GM12873 (cell line): ENCODE data around the gene BPIFB4.

ENCODE experiments used
- CTCF ChIP-seq: IDR thresholded peaks from 2 replicates; pipeline ENCODE4 v1.5.1; 2012; ENCODE audit warnings: low read depth, mild to moderate bottlenecking, moderate library complexity, low read length, control low read depth; ENCODE audit not compliant: insufficient read depth; ENCODE audit errors: missing control alignments

Gene BPIFB4

DNA sequence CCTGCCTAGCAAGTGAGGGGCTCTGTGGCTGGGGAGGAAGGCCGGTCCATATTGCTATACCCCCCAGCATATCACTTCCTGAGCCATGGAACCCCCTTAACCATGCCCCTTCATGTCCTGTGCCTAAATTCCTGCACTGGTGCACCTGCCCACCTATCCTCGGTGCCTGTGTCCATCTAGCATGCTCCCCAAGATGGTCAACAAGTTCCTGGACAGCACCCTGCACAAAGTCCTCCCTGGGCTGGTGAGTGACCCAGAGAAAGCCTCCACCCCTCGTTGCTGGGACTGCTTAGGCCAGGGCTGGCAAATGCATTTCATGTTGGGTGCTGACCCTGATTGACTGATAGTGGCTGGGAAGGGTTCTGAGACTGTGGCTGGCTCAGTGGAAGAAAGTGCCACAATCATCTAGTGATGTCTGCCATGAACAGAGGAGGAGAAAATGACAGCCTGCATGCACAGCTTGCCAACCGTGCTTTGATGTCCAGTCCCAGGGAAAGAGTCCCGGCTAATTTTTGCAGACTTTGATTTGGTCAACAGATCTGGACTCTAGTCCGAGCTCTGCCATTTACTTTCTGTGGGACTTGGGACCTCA lies 44.4 kb upstream of the BPIFB4 start:
- TF ChIP-seq CTCF, result no peak

DNA sequence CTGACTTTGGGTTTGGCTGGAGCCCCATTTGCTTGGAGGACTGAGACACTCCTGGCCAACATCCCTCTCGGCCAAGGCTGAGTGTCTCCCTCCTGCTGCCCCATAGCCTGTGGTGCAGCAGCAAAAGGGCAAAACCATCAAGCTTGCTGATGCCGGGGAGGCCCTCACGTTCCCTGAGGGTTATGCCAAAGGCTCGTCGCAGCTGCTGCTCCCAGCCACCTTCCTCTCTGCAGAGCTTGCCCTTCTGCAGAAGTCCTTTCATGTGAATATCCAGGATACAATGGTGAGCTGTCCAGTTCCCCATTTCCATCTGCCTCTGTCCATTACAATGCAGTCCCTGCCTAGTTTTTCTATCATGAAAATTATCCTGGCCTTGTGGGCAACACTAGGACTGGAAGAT lies 42.0 kb upstream of the BPIFB4 start:
- TF ChIP-seq CTCF, result no peak

DNA sequence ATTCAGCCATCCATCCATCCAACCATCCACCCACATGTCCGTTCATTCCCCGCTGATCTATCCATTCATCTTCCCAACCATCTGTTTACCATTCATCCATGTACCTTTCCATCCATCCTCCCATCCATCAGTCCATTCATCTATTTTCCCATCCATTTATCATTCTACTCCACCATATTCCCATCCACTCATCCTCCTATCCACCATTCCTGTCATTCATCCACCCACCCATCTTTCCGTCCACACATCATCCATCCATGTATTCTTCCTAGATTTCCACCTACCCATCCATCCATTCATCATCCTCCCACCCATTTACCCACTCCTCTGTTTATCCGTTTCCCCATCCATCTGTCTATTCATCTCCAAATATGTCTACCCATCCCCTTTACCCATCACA lies 41.2 kb upstream of the BPIFB4 start:
- no peak for TF ChIP-seq CTCF

DNA sequence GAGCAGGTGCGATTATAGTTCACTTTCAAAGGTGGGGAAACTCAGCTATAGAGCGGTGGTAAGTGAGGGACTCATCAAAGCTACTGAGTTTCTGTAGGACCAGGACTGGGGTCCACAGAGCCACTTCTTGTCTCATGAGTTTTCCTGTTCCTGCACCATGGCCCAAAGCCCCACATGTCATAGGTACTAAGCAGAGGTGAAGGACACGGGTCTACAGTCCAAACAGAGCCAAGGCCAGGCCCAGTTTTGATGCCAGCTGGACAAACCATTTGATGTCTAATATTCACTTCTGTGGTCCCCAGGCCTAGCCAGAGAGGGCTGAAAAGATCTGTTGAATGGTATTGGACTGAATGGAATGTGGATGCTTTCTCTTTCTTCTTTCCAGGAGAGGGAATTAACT lies 37.0 kb upstream of the BPIFB4 start:
- no peak for TF ChIP-seq CTCF

GRCh38 chr20:33042983-33043730 lies 36.3 kb upstream of the BPIFB4 start:
- TF ChIP-seq CTCF, result no peak

DNA sequence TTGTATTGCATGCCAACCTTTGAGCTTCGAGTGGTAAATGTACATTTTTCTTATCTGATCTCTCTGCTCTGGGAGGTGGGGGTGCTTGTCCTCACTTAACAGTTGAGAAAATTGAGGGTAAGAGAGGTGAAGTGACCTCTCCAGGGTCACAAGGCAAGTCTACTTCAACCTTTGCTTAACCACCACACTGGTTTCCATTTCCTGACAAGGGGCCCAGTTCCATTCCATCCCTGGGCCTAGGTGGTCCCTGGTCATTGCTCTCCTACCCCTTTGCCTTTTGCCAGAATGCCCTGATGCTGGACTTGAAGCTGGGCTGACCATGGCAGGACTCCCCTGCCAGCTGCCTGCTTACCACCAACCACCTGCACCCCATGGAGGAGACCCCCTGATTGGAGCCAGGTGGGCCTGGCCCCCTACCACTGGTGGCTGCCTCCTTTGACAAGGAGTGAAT lies 35.7 kb upstream of the BPIFB4 start:
- no peak for TF ChIP-seq CTCF

- TF ChIP-seq CTCF, result no peak
Observed at GRCh38 chr20:33046412-33046811, 33.0 kb upstream of the BPIFB4 start.
